Fibroblast of villous mesenchyme (primary cell): ENCODE data around the gene ERC1. TPM values are rescaled to one million over a fixed set of nuclear protein-coding genes. Genes with fewer than 3 reads are reported as not detected.
"Not testable (repeated sequence)": the region's sequence is repeated elsewhere in the genome, so short reads cannot be mapped to it uniquely, and the experiment has no call there.

Source experiments
- DNase-seq: peaks from one replicate; pipeline ENCODE4 v3.0.0-alpha.2; 2010; ENCODE audit warnings: low read depth
- H3K4me3 ChIP-seq: 2 replicates; pipeline ENCODE4 v1.5.1; 2011; ENCODE audit warnings: low read depth, mild to moderate bottlenecking, low read length
- total RNA-seq: library from RNA; depleted of rRNA; stranded (reverse); fragments of >200 nt; gene quantifications from 2 replicates; pipeline ENCODE4 v1.2.3, GENCODE V29; 2012
- TF ChIP-seq, protein P1 (sequence below): IDR thresholded peaks from 2 replicates; pipeline ENCODE4 v1.5.1; 2012; ENCODE audit warnings: low read depth, mild to moderate bottlenecking, low read length; ENCODE audit not compliant: insufficient read depth

The ERC1 gene
- total RNA-seq, 1 donor, result 49.7 TPM

GRCh38 chr12:1126091-1126490 lies 135.1 kb downstream of the ERC1 start:
- no peak overlapping the region for H3K4me3 ChIP-seq
- TF ChIP-seq, protein P1, sequence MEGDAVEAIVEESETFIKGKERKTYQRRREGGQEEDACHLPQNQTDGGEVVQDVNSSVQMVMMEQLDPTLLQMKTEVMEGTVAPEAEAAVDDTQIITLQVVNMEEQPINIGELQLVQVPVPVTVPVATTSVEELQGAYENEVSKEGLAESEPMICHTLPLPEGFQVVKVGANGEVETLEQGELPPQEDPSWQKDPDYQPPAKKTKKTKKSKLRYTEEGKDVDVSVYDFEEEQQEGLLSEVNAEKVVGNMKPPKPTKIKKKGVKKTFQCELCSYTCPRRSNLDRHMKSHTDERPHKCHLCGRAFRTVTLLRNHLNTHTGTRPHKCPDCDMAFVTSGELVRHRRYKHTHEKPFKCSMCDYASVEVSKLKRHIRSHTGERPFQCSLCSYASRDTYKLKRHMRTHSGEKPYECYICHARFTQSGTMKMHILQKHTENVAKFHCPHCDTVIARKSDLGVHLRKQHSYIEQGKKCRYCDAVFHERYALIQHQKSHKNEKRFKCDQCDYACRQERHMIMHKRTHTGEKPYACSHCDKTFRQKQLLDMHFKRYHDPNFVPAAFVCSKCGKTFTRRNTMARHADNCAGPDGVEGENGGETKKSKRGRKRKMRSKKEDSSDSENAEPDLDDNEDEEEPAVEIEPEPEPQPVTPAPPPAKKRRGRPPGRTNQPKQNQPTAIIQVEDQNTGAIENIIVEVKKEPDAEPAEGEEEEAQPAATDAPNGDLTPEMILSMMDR, result no peak
- DNase-seq, result no peak

- TF ChIP-seq, protein P1, result no peak
- DNase-seq, result no peak
Measured at GRCh38 chr12:1127021-1127420, 136.0 kb downstream of the ERC1 start.

DNA sequence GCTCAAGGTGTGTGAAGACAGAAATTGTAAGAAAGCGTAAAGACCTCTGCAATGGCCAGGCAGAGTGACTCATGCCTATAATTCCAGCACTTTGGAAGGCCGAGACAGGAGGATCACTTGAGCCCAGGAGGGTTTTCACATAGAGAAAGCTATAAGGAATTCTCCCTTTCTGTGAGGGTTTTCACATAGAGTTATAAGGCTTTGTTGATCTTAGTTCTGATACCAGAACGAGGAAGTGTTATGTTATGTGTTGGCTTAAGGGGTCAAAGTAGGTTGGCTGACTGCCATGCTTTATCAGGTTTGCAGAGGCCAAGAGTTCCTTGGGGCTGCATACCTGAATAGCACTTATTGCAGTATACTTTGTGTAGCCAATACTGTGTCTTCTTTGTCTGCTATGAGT lies 139.1 kb downstream of the ERC1 start:
- TF ChIP-seq, protein P1, result no peak
- no peak for DNase-seq
- H3K4me3 ChIP-seq, result no peak overlapping the region

More at GRCh38 chr12:1127021-1127420, 136.0 kb downstream of the ERC1 start:
- no peak overlapping the region for H3K4me3 ChIP-seq

- no peak for DNase-seq
- no peak overlapping the region for H3K4me3 ChIP-seq
- TF ChIP-seq, protein P1, result no peak
Measured at GRCh38 chr12:1130571-1130970, 139.5 kb downstream of the ERC1 start.

DNA sequence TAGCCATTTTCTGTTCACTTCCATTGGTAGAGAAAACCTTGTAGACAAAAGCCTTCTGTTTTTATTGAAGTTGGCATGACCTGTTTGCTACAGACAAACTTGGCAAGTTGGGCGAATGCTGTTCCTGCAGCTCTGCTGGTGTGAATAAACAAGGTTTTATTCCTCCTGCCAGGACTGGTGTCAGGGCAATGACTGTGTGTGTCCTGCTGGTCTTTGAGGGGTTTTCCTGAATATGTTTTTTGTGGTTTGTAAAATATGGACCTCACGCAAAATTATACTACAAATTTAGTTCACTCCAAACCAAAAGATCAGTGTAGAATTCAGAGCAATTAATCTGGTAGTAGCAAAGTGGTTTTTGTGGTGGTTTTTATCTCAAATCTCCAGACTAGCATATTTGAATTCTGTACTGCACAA lies 140.8 kb downstream of the ERC1 start:
- no peak overlapping the region for H3K4me3 ChIP-seq
- no peak for DNase-seq
- TF ChIP-seq, protein P1, result no peak

- TF ChIP-seq, protein P1, result no peak
- no peak for DNase-seq
- H3K4me3 ChIP-seq, result no peak overlapping the region
Measured at GRCh38 chr12:1132311-1132710, 141.3 kb downstream of the ERC1 start.

- no peak overlapping the region for H3K4me3 ChIP-seq
- DNase-seq, result no peak
- TF ChIP-seq, protein P1, result no peak
Measured at GRCh38 chr12:1138691-1139090, 147.7 kb downstream of the ERC1 start.

GRCh38 chr12:1146758-1147157 lies 155.7 kb downstream of the ERC1 start:
- not testable (repeated sequence) for DNase-seq, H3K4me3 ChIP-seq
